PC-3 (cell line): Measurements from ENCODE around the gene GGA3.
A peak's percentile ranks its signal among the peaks of the same experiment; 100 is the strongest.

ENCODE experiments used
- EZH2 ChIP-seq: fragments of 300-600 bp; sonication (generic); IDR thresholded peaks from one replicate; pipeline ENCODE4 v1.6.1; 2017; ENCODE audit warnings: antibody characterized with exemption, mild to moderate bottlenecking, low read length; ENCODE audit not compliant: unreplicated experiment
- TF ChIP-seq, protein P1 (sequence below): fragments of 300-600 bp; sonication (generic); conservative IDR thresholded peaks from 2 replicates; pipeline ENCODE4 v1.5.1; 2017; ENCODE audit warnings: antibody characterized with exemption, low read depth, mild to moderate bottlenecking, low read length

DNA sequence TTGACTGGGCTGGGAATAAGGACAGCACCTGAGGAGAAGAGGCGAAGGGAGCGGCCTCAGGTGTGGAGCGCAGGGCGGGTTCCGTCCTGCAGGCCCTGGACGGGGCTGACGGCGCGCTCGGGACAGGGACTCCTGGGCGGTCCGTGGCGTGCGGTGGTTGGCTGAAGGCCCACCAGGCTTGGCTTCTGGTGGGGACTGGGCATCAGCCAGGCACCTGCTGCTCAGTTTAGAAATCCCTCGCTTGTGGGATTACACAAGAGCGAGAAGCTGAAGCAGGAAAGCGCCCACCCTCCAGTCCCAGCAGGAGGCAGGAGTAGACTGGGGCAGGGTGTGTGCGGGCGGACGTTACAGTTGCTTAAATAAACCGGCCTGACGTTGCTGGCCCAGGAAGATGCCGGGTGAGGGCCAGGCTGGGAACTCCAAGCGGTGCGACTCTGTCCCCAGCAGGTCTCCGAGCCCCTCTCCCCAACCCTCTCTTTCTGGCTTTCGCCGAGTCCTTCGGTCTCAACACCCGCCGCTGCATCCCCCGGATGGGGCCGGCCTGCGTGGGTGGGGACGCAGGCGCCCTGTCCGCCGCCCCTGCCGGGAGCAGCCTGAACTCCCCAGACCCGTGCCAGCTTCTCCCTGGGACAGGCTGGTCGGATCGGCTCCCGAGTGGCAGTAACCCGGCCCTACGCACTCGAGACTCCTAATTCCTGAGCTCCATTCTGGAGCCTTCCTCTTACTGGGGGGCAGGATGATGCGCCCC is 9.0 kb upstream of the GGA3 start:
- TF ChIP-seq, protein P1, sequence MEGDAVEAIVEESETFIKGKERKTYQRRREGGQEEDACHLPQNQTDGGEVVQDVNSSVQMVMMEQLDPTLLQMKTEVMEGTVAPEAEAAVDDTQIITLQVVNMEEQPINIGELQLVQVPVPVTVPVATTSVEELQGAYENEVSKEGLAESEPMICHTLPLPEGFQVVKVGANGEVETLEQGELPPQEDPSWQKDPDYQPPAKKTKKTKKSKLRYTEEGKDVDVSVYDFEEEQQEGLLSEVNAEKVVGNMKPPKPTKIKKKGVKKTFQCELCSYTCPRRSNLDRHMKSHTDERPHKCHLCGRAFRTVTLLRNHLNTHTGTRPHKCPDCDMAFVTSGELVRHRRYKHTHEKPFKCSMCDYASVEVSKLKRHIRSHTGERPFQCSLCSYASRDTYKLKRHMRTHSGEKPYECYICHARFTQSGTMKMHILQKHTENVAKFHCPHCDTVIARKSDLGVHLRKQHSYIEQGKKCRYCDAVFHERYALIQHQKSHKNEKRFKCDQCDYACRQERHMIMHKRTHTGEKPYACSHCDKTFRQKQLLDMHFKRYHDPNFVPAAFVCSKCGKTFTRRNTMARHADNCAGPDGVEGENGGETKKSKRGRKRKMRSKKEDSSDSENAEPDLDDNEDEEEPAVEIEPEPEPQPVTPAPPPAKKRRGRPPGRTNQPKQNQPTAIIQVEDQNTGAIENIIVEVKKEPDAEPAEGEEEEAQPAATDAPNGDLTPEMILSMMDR = peak; percentile 65
- TF ChIP-seq EZH2 = no peak
